ENCODE results near the gene MYBPH.

The MYBPH gene

GRCh38 chr1:203127666-203128430, 47.8 kb downstream of the MYBPH start, which contains the start of gene ADORA1:
Gene ADORA1, plus strand, starts transcription at chr1:203127726. Its CDS starts 1,116 bp downstream, at chr1:203128842.
- DNase-seq: no peak

- DNase-seq: no peak
Observed at GRCh38 chr1:203126866-203127665, 48.6 kb downstream of the MYBPH start.

- DNase-seq: no peak
Observed at GRCh38 chr1:203126151-203126865, 49.3 kb downstream of the MYBPH start.

DNA sequence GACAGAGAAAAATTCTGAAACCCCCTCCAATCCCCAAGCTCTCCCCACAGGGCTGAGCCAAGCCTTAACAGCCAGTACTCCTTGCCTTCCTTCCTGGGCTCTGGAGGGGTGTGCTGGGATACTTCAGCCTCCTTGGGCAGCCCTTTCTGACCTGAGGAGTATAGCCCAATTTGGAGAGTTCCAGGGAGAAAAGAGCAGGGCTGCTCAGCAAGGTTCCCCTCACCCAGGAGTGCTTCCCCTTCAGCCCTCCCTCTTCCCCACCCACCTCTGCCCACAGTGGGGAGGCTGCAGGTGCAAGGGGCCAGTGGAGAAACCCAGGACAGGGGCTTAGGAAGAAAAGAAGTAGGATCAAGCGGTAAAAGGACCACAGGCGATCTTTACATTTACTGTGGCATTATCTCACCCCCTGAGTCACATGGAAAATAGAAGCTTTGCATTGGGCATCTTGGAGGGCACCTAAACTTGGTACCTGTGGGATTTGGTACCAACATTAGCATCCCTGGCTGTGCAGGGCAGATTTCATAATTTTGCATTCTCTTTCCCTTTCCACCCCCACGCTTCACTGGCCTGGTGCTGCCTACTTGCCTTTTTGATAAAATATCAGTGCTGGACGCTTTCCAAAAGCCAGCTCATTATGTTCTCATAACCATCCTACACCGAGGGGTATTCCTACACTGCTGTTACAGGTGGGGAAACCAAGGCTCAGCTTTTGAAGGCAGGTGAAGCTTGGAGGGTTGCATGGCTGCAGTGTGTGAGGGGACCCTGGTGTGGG, 50.9 kb downstream of the MYBPH start:
- no peak for DNase-seq

DNA sequence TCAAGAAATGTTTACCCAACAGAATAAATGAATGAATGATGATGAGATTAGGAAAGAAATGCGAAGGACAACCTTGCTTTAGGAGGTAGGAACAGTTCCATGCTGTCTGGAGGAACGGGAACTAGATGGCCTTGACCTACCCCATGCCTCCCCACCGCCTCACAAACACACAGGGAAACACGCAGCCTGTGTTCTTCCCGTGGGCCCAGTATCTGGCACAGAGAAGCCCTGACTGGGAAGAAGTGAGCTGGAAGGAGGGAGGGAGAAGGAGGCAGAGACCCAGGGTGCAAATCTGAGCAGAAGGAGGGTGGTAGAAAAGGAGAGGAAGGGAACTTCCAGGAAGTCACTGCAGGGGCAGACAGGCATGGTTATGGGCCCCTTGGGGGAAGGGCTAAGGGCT, 51.6 kb downstream of the MYBPH start:
- no peak for DNase-seq

GRCh38 chr1:203122159-203122558, 53.5 kb downstream of the MYBPH start:
- DNase-seq: no peak

DNA sequence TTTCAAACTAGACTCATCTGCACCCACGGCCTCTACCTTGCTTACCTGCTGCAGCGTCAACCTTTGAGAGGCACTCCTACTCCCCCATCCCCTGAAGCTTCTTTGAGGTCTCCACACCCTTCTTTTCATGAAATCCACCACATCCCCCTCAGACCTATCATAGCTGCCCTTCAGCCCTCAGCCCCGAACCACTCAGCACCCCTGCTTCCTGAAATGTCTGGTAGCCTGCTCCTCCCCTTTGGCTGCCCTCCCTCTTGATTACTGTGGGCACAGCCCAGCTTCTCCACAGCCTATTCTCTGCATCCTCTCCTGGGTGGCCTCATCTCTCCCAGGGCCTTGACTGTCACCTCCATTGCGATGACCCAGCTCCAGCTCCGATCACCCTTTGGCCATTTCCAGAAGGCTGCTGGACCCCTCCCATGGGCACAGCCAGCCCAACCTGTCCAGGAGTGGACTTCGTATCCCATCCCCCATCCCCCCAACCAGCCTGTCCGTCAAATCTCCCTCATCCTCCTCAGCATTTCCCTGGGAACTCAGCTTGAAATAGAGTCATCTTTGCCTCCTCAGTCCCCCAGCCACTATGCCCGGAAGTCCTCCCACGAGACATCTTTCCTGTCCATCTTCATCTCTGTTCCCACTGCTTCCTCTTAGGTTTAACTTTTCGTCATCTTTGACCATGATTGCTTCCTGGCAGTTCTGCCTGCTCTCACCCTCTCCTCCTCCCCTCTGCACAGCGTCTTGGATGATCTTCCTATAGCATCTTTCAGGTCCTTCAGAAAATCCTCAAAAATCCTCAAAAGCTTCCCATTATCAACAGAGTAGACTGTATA, 54.2 kb downstream of the MYBPH start:
- DNase-seq: no peak

DNA sequence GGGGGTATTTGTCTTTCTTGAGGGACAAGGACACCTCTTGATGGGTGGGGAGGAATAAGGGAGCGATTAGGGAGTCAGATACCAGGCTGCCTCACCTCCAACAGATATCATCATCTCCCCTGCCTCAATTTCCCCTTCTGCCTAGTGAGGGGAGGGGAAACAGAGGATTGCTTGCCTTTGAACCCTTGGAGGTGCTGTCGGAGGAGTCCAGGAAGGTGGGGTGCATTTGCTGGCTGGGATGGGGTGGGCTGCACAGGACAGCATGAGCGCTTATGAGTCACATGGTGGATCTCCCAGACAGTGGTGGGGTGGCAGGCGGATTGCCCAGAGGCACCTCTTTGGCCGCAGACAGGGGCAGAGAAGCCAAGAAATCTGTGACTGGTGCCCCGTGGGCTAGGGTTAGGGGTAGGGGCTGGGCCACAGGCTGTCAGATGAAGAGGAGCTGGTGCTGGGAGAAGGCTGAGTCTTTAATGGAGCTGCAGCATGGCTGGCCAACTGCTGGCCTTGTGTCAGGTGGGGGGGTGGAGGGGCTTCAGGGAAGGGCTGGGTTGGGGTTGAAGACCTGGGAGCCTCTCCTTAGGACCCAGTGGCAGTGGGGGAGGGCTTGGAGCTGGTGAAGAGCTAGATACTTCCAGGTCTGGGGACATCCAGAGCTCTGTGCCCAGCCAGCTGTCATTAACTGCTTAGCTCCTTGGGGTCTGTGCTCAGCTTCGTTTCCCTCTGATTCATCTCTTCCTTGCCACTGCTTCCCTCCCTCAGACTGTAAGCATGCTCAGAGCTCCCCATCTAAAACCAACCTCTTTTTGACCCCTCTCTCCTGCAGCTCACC, 55.1 kb downstream of the MYBPH start:
- DNase-seq: no peak
